Transverse colon (tissue), 4 donors: ENCODE data around the gene VEGFC. TPM values are rescaled to one million over a fixed set of nuclear protein-coding genes. Genes with fewer than 3 reads are reported as not detected.

Experiments
- DNase-seq: peaks from one replicate; pipeline ENCODE4 v3.0.0-alpha.2; 2019
- H3K27ac ChIP-seq, 4 donors: fragments of 200-600 bp; sonication (generic); 2 replicates each; pipeline ENCODE4 v1.5.1; 2016 to 2018; ENCODE audit warnings: inconsistent platforms in 4 of 4
- H3K27me3 ChIP-seq: fragments of 200-600 bp; sonication (generic); 2 replicates; pipeline ENCODE4 v1.5.1; 2017; ENCODE audit warnings: inconsistent platforms
- H3K36me3 ChIP-seq, 4 donors: fragments of 200-600 bp; sonication (generic); 2 replicates each; pipeline ENCODE4 v1.5.1; 2017 to 2019; ENCODE audit warnings: inconsistent platforms in 4 of 4
- H3K4me1 ChIP-seq, 4 donors: fragments of 200-600 bp; sonication (generic); 2 replicates each; pipeline ENCODE4 v1.5.1; 2017 to 2020; ENCODE audit warnings: inconsistent platforms in 4 of 4
- H3K4me3 ChIP-seq, 4 donors: fragments of 200-600 bp; sonication (generic); 1 replicate in 1 of 4; 2 replicates in 3 of 4; pipeline versions ENCODE4 v1.5.1 to v1.6.1; 2017 to 2019; ENCODE audit warnings: inconsistent platforms in 4 of 4
- H3K9me3 ChIP-seq, 2 donors: fragments of 200-600 bp; sonication (generic); 2 replicates each; pipeline ENCODE4 v1.5.1; 2017 to 2019; ENCODE audit warnings: inconsistent platforms in 2 of 2
- EP300 ChIP-seq: sonication (generic); formaldehyde crosslinking; IDR thresholded peaks from one replicate; pipeline ENCODE4 v1.6.1; 2017; ENCODE audit warnings: antibody characterized with exemption, low read depth
- POLR2A ChIP-seq: fragments of 450-650 bp; IDR thresholded peaks from one replicate; pipeline ENCODE4 v1.6.1; 2016; ENCODE audit warnings: antibody characterized with exemption, mild to moderate bottlenecking, moderate library complexity
- POLR2AphosphoS5 ChIP-seq, 3 donors: sonication (generic); formaldehyde crosslinking; IDR thresholded peaks; one replicate each; pipeline ENCODE4 v1.6.1; 2016; ENCODE audit warnings: antibody characterized with exemption in 3 of 3
- WGBS, 2 donors: methylation state at CpG; one replicate each; pipeline ENCODE4 v1.1.5; 2018; ENCODE audit warnings: low coverage in 1 of 2; 5-methylcytosine and 5-hydroxymethylcytosine counted together
- in situ Hi-C, 4 donors: fragments of 200-750 bp; cut with MboI; loops; one replicate each; pipeline versions ENCODE4 v1.15.0 to v1.15.1; 2017; ENCODE audit warnings: low sequenced_read_pairs in 3 of 4, low pct_ligation_motif_present in 1 of 4, low pct_unique_long_range_greater_than_20kb in 1 of 4
- intact Hi-C: fragments of 100-400 bp; cut with DNase I; formaldehyde crosslinking; loops from one replicate; pipeline ENCODE4 v1.15.1; 2023; ENCODE audit warnings: low total_unique reads
- total RNA-seq, 4 donors: library from RNA; depleted of rRNA; stranded (reverse); fragments of >200 nt; gene quantifications; one replicate each; pipeline ENCODE4 v1.1.0, GENCODE V29; 2016
- TF ChIP-seq, protein P1 (sequence below), 5 experiments: fragments of 200-600 bp in 3 of 5; fragments of 450-650 bp in 2 of 5; sonication (generic) in 3 of 5; IDR thresholded peaks; 1 replicate in 2 of 5; 2 replicates in 3 of 5; pipeline ENCODE4 v1.5.1; 2016 to 2017; ENCODE audit warnings: antibody characterized with exemption in 5 of 5, inconsistent platforms in 3 of 5, mild to moderate bottlenecking in 2 of 5, moderate library complexity in 1 of 5

VEGFC gene
- total RNA-seq, 4 donors from 2014 or later, result 1.2 to 2.9 (median 2.2) TPM; not detected in 1

DNA sequence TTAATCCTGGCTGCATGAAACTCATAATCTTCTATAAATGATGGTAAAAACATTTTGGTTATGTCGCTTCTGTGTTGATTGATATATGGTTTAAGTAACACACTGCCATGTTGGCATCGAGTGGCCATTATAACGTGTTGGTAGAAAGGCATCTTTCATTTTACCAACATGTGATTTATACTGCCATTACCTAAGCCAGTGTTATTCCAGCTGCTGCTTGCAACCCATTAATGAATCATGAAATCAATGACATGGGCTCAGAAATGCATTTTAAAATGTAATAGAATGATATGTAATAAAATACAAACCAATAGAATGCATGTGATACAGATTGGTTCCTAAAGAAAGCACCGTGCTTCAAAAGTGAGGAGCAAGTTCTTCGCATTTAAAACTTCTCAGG is 102.0 kb downstream of the VEGFC start:
- intact Hi-C loops (no loop called here), in situ Hi-C loops (no loop called here)
- Histone ChIP-seq H3K27ac (no peak overlapping the region), H3K4me3 (no peak overlapping the region), H3K36me3 (peaks cover 0 to 3% (median 0%) of the 10 kb centered on the region in 4 donors), H3K9me3 (no peaks in the 10 kb centered on the region), H3K27me3 (no peaks in the 10 kb centered on the region), H3K4me1 (no peaks in the 10 kb centered on the region)
- TF ChIP-seq EP300, result no peak
- TF ChIP-seq POLR2A, result no peak
- DNase-seq, result no peak
- 86% methylated on average over 5 of the region's 5 CpGs for WGBS, 2 donors

DNA sequence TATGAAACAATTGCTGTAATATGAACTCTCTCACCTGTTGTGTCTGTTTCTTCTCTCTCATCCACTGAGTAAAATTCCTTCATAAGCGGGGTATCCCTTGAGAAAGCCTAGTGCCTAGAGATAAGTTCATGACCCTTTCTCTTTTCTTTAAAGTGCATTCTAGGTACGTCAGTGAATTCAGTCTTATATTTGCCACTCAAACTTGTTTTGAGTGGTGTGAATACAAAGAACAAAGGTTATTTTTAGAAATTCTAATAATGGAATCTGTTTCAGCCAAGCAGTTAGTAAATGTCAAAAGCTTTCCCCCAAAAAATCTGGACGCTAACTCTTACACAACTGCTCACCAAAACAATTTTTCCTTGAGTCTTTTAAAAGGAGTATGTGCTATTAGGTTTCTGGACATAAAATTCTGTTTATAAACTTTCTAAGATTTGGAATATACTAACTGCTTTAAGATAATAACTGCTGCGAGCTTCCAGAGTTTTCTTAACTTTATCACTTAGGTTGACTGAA is 112.0 kb downstream of the VEGFC start:
- H3K27me3 ChIP-seq, result no peaks in the 10 kb centered on the region
- DNase-seq, result no peak
- no peak overlapping the region for H3K4me3 ChIP-seq
- no peaks in the 10 kb centered on the region for H3K9me3 ChIP-seq
- in situ Hi-C loops (no loop called here), intact Hi-C loops (loop anchor here (5.0 kb wide), 1 partner anchor 302 kb away; no protein-coding TSS in a partner anchor)
- 49 to 60% methylated on average over 4 of the region's 4 CpGs for WGBS, 2 donors
- no peak overlapping the region for H3K27ac ChIP-seq
- TF ChIP-seq POLR2AphosphoS5 (IDR thresholded peaks at IDR 0.05) (no peak), POLR2A (no peak), EP300 (no peak)
- TF ChIP-seq, protein P1, sequence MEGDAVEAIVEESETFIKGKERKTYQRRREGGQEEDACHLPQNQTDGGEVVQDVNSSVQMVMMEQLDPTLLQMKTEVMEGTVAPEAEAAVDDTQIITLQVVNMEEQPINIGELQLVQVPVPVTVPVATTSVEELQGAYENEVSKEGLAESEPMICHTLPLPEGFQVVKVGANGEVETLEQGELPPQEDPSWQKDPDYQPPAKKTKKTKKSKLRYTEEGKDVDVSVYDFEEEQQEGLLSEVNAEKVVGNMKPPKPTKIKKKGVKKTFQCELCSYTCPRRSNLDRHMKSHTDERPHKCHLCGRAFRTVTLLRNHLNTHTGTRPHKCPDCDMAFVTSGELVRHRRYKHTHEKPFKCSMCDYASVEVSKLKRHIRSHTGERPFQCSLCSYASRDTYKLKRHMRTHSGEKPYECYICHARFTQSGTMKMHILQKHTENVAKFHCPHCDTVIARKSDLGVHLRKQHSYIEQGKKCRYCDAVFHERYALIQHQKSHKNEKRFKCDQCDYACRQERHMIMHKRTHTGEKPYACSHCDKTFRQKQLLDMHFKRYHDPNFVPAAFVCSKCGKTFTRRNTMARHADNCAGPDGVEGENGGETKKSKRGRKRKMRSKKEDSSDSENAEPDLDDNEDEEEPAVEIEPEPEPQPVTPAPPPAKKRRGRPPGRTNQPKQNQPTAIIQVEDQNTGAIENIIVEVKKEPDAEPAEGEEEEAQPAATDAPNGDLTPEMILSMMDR (IDR thresholded peaks at IDR 0.05), result no peak
- H3K4me1 ChIP-seq, result peaks cover 0 to 5% (median 0%) of the 10 kb centered on the region in 4 donors
- H3K36me3 ChIP-seq, result no peaks in the 10 kb centered on the region

DNA sequence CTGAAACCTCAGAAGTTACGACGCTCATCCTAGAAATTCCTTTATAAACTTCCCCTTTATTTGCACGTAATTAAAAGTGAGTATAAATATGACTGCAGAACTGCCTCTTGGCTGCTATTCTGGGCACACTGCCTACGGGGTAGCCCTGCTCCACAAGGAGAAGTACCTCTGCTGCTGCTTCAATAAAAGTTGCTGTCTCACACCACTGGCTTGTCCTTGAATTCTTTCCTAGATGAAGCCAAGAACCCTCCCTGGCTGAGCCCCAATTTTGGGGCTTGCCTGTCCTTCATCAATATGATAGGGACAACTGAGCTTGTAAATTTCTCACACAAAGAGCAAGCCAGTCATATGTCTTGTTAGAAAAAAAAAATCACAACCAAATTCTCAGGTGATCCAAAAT is 115.8 kb downstream of the VEGFC start:
- Histone ChIP-seq H3K9me3 (no peaks in the 10 kb centered on the region), H3K4me3 (no peak overlapping the region), H3K27me3 (no peaks in the 10 kb centered on the region), H3K27ac (no peak overlapping the region), H3K36me3 (no peaks in the 10 kb centered on the region), H3K4me1 (peaks cover 0 to 5% (median 0%) of the 10 kb centered on the region in 4 donors)
- intact Hi-C loops, result no loop called here
- DNase-seq, result no peak
- 58 to 71% methylated on average over 4 of the region's 4 CpGs for WGBS, 2 donors
- TF ChIP-seq POLR2A (no peak), EP300 (no peak), POLR2AphosphoS5 (IDR thresholded peaks at IDR 0.05) (no peak)
- TF ChIP-seq, protein P1 (IDR thresholded peaks at IDR 0.05), result no peak
- in situ Hi-C loops, result no loop called here

DNA sequence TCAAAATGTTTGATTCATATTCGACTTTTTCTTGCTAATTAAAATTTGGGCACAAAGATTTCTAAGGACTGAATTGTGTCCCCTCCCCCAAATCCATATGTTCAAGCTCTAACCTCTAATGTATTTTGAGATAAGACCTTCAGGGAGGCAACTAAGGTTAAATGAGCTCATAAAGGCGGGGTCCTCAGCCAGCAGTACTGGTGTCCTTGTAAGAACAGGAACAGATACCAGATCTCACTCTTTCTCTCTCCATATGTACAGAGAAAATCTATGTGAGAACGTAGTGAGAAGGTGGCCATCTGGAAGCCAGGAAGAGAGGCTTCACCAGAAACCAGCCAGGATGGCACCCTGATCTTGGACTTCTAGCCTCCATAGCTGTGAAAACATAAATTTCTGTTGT is 116.9 kb downstream of the VEGFC start:
- intact Hi-C loops, result no loop called here
- no peak overlapping the region for H3K4me3 ChIP-seq
- DNase-seq, result no peak
- TF ChIP-seq, protein P1 (IDR thresholded peaks at IDR 0.05), result no peak
- TF ChIP-seq POLR2AphosphoS5 (IDR thresholded peaks at IDR 0.05) (no peak), POLR2A (no peak), EP300 (no peak)
- WGBS, 2 donors, result 11 to 60% methylated on average over 1 to 3 of the region's 3 CpGs
- H3K36me3 ChIP-seq, result no peaks in the 10 kb centered on the region
- in situ Hi-C loops, result no loop called here
- H3K4me1 ChIP-seq, result peaks cover 0 to 2% (median 0%) of the 10 kb centered on the region in 4 donors
- H3K9me3 ChIP-seq, result no peaks in the 10 kb centered on the region
- H3K27me3 ChIP-seq, result no peaks in the 10 kb centered on the region
- H3K27ac ChIP-seq, result no peak overlapping the region

DNA sequence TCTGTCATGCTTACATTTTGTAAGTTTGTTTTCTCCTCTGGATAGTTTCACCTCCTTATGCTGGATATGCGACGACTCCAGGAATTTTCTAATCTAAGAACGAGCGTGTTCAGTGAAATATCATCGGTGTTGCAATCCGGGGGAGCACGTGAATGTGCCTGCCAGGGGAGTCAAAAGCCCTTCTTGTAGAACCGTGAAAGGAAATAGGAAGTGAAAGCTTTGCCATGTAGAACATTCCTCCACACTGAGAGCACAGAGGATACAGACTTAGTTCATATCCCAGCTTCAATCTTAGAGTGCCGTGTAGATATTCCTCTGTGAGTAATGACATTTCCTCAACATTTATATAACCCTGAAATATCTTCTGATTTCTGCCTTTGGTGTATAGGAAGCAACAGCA is 121.2 kb downstream of the VEGFC start:
- no peaks in the 10 kb centered on the region for H3K36me3 ChIP-seq
- no peak overlapping the region for H3K4me3 ChIP-seq
- TF ChIP-seq POLR2A (no peak), EP300 (no peak), POLR2AphosphoS5 (IDR thresholded peaks at IDR 0.05) (no peak)
- TF ChIP-seq, protein P1 (IDR thresholded peaks at IDR 0.05), result no peak
- intact Hi-C loops (no loop called here), in situ Hi-C loops (no loop called here)
- H3K9me3 ChIP-seq, result no peaks in the 10 kb centered on the region
- WGBS, 2 donors, result 69 to 77% methylated on average over 9 of the region's 9 CpGs
- H3K27me3 ChIP-seq, result no peaks in the 10 kb centered on the region
- H3K4me1 ChIP-seq, result no peaks in the 10 kb centered on the region
- no peak overlapping the region for H3K27ac ChIP-seq
- DNase-seq, result no peak
